GM18951 (cell line): ENCODE results near the gene CAMSAP2.
A peak's percentile ranks its signal among the peaks of the same experiment; 100 is the strongest.

ENCODE experiments used
- POLR2A ChIP-seq: IDR thresholded peaks from 4 replicates; pipeline ENCODE4 v1.6.1; 2011; ENCODE audit warnings: mild to moderate bottlenecking; ENCODE audit not compliant: insufficient read length, insufficient read depth; ENCODE audit errors: extremely low read depth
- in situ Hi-C: fragments of 300-500 bp; cut with MboI; formaldehyde crosslinking; loops from one replicate; pipeline ENCODE4 v1.12.0; 2022; ENCODE audit warnings: low sequenced_read_pairs, mixed read lengths, inconsistent platforms; ENCODE audit not compliant: unreplicated experiment

CAMSAP2 gene

DNA sequence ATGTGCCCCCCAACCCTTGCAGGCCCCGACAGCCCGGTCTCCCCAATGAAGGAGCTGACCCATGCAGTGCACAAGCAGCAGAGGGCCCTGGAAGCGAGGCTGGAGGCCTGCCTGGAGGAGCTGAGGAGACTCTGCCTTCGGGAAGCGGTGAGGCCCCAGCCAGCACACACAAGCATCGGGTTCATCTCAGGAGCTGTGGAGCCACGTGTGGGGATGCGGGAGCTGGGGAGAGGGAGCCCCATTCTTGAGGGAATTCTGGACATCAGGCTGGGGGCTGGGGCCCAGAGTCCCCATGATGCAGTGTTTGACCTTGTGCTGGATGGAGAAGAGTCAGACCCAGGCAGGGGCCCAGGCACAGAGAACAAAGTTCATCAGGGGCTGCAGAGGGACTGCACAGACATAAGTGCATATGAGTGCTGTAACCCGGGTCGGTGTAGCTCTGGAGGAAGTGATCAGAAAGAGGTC is 160.8 kb downstream of the CAMSAP2 start:
- in situ Hi-C loops, result no loop called here
- TF ChIP-seq POLR2A, result no peak

DNA sequence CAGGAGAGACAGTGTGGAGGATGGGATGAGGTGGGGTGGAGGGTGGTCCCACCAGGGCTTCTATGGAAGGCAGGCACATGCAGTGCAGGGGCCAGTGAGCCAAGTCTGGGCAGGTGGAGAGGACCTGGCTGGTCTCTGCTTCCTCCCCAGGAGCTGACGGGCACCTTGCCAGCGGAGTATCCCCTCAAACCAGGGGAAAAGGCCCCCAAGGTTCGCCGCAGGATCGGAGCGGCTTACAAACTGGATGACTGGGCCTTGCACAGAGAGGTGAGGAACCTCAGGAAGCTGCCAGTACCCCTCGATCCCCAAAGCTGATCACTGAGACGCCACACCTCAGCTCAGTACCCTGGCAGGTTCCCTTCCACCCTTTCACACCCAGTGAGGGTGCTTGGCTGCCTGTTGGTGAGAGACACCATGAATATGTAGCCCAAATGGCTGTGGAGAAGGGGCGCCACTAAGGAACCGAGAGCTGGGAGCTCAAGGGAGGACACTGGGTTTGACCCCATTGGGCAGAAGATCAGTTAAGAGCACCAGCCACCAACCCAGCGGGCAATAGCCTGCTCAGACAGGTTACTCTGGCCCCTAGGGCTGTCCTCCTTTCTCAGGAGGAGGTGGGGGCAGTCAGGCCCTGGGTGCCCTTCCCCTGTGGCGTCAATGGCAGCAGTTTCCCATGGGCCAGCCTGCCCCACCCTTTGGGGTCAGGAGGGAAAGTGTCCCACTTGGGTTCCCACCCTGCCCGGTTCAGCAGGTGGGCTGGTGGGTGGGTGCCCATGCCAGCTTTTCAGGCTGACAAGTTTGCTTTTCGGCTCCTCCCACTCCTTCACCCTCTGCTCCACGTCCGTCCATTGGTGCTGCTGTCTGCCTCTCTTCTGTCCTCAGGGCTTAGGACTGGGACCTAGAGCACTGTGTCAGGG is 161.5 kb downstream of the CAMSAP2 start:
- in situ Hi-C loops, result no loop called here
- no peak for TF ChIP-seq POLR2A

DNA sequence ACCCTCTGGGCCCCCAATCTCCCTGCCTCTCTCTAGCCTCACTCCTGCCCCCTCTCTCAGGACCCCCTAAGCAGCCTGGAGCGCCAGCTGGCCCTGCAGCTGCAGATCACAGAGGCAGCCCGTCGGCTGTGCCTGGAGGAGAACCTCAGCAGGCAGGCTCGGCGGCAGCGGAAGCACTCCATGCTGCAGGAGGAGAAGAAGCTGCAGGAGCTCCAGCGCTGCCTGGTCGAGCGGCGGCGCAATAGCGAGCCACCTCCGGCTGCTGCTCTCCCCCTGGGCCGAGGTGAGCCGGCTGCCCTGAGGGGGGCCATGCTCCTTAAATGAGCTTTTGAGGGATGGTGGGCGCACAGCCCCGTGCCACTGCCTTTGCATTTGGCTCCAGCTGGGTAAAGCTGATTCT is 162.2 kb downstream of the CAMSAP2 start:
- no peak for TF ChIP-seq POLR2A
- in situ Hi-C loops, result no loop called here

DNA sequence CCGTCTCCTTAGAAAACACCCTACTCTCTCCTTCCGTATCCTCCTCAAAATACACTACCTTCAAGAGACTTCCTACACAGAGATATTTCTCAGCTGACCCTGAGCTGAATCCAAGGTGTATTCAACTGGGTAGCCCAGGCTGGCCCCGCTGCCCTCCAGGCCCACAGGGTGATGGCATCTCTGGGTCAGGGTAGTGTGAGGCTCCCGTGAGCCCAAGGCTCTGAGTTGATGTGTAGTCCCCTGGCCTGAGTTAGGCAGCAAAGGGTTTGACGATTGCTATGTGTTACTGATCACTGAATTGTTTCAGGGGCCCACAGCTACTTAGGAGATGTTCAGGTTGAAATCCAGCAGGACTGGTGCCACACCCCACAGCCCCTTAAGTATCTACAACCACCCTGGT is 162.7 kb downstream of the CAMSAP2 start:
- in situ Hi-C loops, result no loop called here

DNA sequence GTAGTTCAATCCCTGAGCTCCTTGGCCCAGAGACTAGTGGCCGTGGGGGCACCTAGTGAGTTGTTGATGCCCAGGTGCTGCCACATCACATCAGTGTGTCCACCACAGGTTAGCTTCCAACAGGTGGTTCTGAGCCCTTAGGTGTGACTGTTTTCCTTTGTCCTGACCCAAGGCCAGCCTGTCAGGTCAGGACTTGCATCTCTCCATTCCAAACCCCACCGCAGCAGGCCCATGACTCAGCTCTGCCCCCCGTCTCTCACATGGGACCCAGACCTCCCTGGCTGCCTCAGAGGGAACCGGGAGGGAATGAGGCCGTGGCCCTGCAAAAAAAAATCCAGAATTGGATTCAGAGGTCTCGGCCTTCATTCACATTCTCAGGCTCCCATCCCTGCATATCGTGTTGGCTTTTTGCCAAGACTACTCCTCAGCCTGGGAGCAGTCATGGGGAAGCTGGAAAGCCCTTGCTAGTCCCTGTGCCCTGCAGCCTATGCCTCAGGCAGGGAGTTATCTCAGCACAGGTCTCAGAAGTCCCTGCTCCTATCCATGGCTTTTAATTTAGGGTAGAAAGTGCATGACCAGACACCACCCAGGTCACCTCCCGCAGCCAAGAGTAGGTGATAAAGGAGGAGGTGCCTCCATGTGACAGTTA is 163.2 kb downstream of the CAMSAP2 start:
- in situ Hi-C loops, result no loop called here

More for the DNA sequence above, 162.7 kb downstream of the CAMSAP2 start:
- no peak for TF ChIP-seq POLR2A

DNA sequence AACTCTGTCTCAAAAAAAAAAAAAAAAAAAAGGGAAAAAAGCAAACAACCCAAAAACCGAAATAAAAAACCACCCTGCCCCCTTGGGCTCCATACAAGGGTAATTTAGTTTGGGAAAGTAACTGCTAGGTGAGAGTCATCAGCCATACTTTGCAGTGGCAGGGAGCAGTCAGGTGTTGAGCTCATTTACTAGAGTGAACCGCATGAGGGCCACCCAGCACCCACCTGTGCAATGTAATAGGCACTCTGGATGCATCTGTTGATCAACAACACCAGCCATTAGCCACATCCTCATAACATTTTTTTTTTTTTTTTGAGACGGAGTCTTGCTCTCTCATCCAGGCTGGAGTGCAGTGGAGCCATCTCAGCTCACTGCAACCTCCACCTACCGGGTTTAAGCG is 165.1 kb downstream of the CAMSAP2 start:
- in situ Hi-C loops, result no loop called here
- TF ChIP-seq POLR2A, result no peak

More for the DNA sequence above, 163.2 kb downstream of the CAMSAP2 start:
- TF ChIP-seq POLR2A, result no peak

DNA sequence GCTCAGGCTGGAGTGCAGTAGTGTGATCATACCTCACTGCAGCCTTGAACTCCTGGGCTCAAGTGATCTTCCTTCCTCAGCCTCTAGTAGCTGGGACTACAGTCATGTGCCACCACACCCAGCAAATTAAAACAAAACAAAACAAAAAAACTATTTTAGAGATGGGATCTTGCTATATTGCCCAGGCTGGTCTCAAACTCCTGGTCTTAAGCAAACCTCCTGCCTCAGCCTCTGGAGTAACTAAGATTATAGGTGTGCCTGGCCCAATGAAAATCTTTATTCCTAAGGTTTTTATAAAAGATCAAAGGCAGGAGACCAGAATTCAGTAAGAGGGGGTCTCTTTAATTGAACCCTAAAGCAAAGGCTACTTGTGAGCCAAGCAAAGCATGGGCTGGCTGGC is 166.1 kb downstream of the CAMSAP2 start:
- in situ Hi-C loops, result no loop called here
- TF ChIP-seq POLR2A, result no peak

DNA sequence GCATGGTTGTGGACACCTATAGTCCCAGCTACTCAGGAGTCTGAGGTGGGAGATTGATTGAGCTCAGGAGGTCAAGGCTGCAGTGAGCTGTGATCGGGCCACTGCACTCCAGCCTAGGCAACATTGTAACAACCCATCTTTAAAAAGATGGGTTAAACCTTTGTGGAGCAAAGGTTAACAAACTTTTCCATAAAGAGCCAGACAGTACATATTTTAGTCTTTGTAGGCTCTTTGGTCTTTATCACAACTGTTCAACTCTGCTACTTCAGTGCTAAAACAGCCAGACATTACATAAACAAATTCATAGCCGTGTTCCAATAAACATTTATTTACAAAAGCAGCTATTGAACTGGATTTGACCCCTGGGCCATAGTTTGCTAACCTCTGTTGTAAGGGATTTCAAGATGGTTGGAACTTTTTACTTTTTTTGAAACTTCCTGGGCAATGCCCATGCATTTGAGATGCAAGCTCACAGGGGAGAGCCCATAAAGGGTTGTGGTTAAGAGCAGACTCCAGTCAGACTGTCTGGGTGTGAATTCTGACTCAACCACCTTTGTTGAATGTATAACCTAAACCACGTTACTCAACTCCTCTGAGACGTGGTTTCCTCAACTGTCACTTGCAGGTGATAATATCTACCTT is 166.8 kb downstream of the CAMSAP2 start:
- no peak for TF ChIP-seq POLR2A
- in situ Hi-C loops, result no loop called here

DNA sequence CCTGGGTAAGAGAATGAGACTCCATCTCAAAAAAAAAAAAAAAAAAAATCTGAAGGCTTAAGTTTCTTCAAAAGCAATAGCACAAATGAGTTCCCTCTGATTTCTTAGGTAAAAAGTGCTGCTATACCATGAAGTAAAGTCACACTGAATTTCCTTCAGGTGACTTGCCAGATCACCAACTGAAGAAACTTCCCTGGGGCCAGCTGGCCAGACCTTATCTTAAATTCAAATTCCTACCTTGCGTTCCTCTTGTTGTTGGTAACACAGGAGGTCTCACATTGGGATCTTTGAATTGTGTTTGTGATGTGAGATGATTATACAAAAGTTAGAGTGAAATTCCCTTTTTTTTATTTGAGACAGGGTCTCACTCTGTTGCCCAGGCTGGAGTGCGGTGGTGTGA is 167.8 kb downstream of the CAMSAP2 start:
- in situ Hi-C loops, result no loop called here
- no peak for TF ChIP-seq POLR2A

DNA sequence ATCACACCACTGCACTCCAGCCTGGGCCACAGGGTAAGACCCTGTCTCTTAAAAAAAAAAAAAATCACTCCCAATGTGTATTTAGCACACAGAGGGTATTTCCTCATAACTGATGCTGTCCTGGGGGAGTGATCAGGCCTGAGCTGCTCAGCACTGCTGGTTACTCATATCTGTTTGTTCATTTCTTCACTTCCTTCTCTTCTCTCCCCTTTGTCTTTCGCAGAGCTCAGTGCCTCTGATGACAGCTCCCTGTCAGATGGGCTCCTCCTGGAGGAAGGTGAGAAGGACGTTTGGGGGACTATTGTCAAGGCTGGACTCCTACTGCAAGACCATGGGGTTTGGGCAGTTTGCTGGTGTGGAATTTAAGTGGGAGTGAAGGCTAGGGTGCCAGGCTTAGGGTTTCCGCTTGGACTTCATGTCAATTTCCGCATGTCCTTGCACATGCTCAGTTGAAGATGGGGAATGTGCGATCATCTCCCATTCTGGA is 169.0 kb downstream of the CAMSAP2 start:
- TF ChIP-seq POLR2A, result no peak
- in situ Hi-C loops, result no loop called here

DNA sequence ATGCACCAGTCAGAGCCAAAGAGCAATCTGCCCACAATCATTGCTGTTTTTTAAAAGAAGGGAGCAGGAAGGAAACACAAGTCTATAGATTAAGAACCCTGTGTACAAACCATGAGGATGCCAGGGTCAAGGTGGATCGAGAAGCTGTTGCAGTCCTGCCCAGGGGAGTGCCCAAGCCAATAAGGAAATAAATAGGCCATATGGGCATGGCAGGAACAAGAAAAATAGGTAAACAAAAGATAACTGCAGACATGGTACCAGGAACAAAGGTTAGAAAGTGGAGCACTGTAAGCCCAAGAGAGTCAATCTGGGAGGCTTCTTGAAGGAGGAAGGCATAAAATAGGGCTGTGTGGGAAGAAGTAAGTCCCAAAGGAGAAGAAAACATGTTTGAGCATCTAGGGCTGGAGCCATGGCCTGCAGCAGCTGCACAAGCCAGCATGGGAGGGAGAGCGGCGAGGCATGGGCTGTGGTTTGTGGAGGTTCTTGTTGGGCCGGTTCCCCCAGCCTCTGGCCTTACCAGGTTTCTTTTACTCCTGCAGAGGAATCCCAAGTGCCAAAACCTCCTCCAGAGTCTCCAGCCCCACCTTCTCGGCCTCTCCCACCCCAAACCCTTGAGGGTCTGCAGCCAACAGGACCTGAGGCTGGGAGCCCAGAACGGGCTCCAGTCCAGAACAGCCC is 169.6 kb downstream of the CAMSAP2 start:
- TF ChIP-seq POLR2A, result no peak
- in situ Hi-C loops, result no loop called here

DNA sequence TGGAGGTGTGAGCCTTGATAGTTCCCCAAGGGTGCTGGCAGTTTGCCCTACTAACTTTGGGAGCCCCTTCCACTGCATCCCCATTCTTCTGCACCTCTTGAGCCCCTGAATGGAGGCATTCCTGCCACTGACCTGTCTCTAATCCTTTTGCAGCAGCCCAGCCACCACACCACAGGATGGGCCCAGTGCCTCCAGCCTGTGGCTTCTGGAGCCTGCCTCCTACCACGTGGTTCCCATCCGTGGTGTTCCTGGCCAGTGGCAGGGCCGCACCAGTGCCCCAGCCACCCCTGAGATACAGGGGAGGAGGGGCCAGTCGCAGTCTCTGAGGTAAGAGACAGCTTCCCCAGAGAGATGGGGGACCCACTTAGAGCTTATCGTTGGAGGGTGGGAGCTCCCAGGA is 170.4 kb downstream of the CAMSAP2 start:
- TF ChIP-seq POLR2A, result peak; percentile 43
- in situ Hi-C loops, result no loop called here

DNA sequence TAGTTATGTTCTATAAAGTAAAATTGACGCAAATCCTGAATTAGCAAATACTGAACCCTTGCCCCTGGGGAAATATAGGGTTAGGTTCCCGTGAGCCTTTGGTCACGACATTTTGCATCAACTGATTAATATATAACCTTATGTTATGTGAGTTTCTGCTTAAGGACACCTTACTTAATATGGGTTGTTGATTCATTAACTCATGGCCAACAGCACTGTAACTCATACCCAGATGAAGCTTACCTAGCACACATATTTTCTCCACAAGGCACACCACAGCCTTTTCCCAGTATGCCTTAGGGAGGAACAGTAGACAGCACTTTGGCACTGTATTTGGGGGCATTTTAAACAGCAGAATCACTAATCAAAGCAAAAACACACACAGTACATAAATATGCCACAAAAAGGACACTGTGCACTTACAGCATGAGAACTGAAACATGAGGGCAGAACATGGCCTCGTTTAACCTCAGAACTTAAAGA is 171.1 kb downstream of the CAMSAP2 start:
- TF ChIP-seq POLR2A, result no peak
- in situ Hi-C loops, result no loop called here
